Neural crest cell (in vitro differentiated cells): ENCODE data around the gene CCDC83. TPM values are rescaled to one million over a fixed set of nuclear protein-coding genes. Genes with fewer than 3 reads are reported as not detected.
"Not testable (repeated sequence)": the region's sequence is repeated elsewhere in the genome, so short reads cannot be mapped to it uniquely, and the experiment has no call there.

Experiments
- DNase-seq: peaks from one replicate; pipeline ENCODE4 v3.0.0; 2021; ENCODE audit warnings: low read depth, mixed read lengths, low spot score
- H3K27ac Mint-ChIP-seq: one replicate; pipeline ENCODE4 v1.8.0; 2021; ENCODE audit warnings: mild to moderate bottlenecking, mixed read lengths; ENCODE audit not compliant: unreplicated experiment
- H3K27me3 Mint-ChIP-seq: 2 replicates; pipeline ENCODE4 v1.8.0; 2021; ENCODE audit warnings: low read depth, mild to moderate bottlenecking, mixed read lengths
- H3K36me3 Mint-ChIP-seq: 2 replicates; pipeline ENCODE4 v1.8.0; 2021; ENCODE audit warnings: low read depth, mild to moderate bottlenecking, mixed read lengths
- H3K4me1 Mint-ChIP-seq: 2 replicates; pipeline ENCODE4 v1.8.0; 2021; ENCODE audit warnings: mixed read lengths
- H3K4me3 Mint-ChIP-seq: one replicate; pipeline ENCODE4 v1.8.0; 2021; ENCODE audit warnings: mild to moderate bottlenecking, mixed read lengths
- H3K9me3 Mint-ChIP-seq: 2 replicates; pipeline ENCODE4 v1.8.0; 2021; ENCODE audit warnings: mixed read lengths
- total RNA-seq: library from RNA; stranded (reverse); gene quantifications from 2 replicates; pipeline ENCODE4 v1.2.1, GENCODE V29; 2021
- TF ChIP-seq, protein P1 (sequence below): fragments of 200-600 bp; sonication (generic); conservative IDR thresholded peaks from 2 replicates; pipeline ENCODE4 v1.5.0; 2021; ENCODE audit warnings: antibody characterized with exemption, mild to moderate bottlenecking

The CCDC83 gene
- total RNA-seq, 1 donor from 2014 or later = not detected

DNA sequence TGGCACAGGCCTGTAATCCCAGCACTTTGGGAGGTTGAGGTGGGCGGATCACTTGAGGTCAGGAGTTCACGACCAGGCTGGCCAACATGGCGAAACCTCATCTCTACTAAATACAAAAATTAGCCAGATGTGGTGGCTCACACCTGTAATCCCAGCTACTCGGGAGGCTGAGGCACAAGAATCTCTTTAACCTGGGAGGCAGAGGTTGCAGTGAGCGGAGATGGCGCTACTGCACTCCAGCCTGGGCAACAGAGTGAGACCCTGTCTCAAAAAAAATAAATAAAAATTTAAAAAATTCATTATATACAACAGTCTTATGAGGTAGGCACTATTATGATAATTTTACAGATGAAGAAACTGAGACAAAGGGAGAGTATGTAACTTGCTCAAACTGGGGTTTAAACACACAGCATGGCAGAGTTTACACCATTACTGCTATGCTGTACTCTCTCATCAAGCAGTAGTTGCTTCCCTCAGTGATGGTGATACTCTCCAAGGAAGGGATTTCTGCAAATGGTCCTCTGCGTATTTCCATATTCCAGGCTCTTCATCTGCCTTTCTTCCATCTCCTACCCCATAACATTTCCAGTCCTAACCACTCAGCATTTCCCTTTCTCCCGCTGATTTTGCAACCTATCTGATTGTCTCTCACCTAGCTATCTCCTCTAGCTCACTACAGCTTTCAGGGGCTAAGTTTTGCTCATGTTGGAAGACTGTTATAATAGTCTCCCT lies 95.3 kb downstream of the CCDC83 start:
- H3K4me1 Mint-ChIP-seq = peaks cover 54% of the 10 kb centered on the region
- no peak overlapping the region for H3K4me3 Mint-ChIP-seq
- DNase-seq = no peak
- H3K27me3 Mint-ChIP-seq = no peaks in the 10 kb centered on the region
- no peak overlapping the region for H3K27ac Mint-ChIP-seq
- TF ChIP-seq, protein P1, sequence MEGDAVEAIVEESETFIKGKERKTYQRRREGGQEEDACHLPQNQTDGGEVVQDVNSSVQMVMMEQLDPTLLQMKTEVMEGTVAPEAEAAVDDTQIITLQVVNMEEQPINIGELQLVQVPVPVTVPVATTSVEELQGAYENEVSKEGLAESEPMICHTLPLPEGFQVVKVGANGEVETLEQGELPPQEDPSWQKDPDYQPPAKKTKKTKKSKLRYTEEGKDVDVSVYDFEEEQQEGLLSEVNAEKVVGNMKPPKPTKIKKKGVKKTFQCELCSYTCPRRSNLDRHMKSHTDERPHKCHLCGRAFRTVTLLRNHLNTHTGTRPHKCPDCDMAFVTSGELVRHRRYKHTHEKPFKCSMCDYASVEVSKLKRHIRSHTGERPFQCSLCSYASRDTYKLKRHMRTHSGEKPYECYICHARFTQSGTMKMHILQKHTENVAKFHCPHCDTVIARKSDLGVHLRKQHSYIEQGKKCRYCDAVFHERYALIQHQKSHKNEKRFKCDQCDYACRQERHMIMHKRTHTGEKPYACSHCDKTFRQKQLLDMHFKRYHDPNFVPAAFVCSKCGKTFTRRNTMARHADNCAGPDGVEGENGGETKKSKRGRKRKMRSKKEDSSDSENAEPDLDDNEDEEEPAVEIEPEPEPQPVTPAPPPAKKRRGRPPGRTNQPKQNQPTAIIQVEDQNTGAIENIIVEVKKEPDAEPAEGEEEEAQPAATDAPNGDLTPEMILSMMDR = no peak
- H3K9me3 Mint-ChIP-seq = peaks cover 7% of the 10 kb centered on the region
- H3K36me3 Mint-ChIP-seq = peaks cover 20% of the 10 kb centered on the region

DNA sequence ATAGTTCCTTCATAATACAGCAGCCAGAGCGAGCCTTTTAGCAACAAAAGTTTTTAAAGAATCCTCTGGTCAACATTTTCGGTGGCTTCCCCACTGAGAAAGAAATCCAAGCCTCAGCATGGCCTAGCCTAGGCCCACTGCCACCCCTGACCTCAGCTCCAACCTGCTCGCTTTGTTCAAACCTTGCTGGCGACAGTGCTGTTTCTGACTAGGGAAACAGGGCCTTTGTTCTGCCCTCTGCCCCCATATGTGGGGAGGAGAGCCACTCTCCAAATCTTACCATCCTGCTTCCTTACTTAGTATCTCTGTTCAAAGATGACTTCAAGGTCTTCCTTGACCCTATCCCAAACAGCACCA lies 95.8 kb downstream of the CCDC83 start:
- Mint-ChIP-seq H3K4me1 (peaks cover 53% of the 10 kb centered on the region), H3K4me3 (no peak overlapping the region), H3K36me3 (peaks cover 16% of the 10 kb centered on the region), H3K27ac (no peak overlapping the region), H3K9me3 (peaks cover 3% of the 10 kb centered on the region), H3K27me3 (no peaks in the 10 kb centered on the region)
- TF ChIP-seq, protein P1 = no peak
- no peak for DNase-seq

DNA sequence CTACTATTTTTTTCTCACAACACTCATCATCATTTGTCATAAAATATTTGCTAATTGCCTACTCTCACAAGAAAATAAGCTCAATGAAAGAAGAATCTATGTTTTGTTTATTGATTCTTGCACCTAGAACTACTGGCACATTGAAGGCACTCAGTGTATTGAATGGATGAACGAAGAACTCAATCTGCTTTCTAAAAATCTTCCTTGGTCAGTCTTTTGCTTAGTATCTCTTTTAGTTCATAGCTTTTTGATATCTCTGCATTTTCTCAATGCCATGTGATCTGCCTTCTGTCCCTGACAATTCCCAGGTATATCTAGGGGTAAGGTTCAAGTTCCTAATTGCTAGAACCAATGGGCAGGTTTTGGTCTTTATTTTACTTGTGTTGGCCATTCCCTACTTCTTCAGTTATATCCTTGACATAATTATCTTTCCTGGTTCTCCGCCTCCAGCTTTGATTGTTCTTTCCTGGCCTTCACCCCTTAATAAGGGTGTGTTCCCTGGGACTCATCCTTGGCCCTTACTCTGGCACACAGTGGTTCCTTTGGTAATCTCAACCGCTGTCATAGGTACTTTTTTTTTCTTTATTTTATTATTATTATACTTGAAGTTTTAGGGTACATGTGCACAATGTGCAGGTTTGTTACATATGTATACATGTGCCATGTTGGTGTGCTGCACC lies 96.4 kb downstream of the CCDC83 start:
- TF ChIP-seq, protein P1 = no peak

GRCh38 chr11:85952108-85952485 lies 96.9 kb downstream of the CCDC83 start:
- H3K27me3 Mint-ChIP-seq, DNase-seq, H3K4me3 Mint-ChIP-seq, H3K27ac Mint-ChIP-seq, H3K9me3 Mint-ChIP-seq: not testable (repeated sequence)
- peaks cover 20% of the 10 kb centered on the region for H3K36me3 Mint-ChIP-seq
- peaks cover 47% of the 10 kb centered on the region for H3K4me1 Mint-ChIP-seq

More for the DNA sequence above, 96.4 kb downstream of the CCDC83 start:
- Mint-ChIP-seq H3K27me3 (no peaks in the 10 kb centered on the region), H3K36me3 (peaks cover 20% of the 10 kb centered on the region), H3K4me3 (no peak overlapping the region), H3K27ac (no peak overlapping the region), H3K9me3 (peaks cover 3% of the 10 kb centered on the region), H3K4me1 (peaks cover 52% of the 10 kb centered on the region)
- no peak for DNase-seq

GRCh38 chr11:85953491-85954143 lies 98.4 kb downstream of the CCDC83 start:
- Mint-ChIP-seq H3K9me3 (peaks cover 3% of the 10 kb centered on the region), H3K36me3 (peaks cover 23% of the 10 kb centered on the region), H3K4me3 (no peak overlapping the region), H3K4me1 (peaks cover 39% of the 10 kb centered on the region), H3K27me3 (no peaks in the 10 kb centered on the region), H3K27ac (no peak overlapping the region)
- TF ChIP-seq, protein P1 = no peak
- no peak for DNase-seq

DNA sequence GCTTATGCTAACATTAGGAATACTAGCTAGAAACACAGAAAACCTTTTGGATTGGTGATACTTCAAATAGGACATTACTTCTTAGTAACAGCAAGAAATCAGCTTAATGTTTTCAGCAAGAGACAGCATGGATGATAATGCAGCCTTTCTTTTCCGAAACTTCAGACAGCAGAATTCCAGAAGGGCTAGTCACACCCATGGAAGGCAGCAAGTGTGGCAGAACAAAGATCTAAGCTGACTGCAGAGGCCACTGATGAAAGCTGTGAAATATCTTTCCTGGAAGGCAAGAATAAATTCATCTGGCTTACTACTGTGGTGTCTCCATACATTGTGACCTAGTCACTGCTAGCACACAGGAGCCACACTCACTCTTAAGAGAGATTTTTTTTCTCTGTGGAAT lies 100.3 kb downstream of the CCDC83 start:
- peak overlapping the region; percentile 24 for H3K27ac Mint-ChIP-seq
- TF ChIP-seq, protein P1 = no peak
- peaks cover 43% of the 10 kb centered on the region for H3K4me1 Mint-ChIP-seq
- DNase-seq = no peak
- H3K36me3 Mint-ChIP-seq = peaks cover 23% of the 10 kb centered on the region
- peak overlapping the region; percentile 3 for H3K4me3 Mint-ChIP-seq
- H3K27me3 Mint-ChIP-seq = no peaks in the 10 kb centered on the region
- H3K9me3 Mint-ChIP-seq = peaks cover 3% of the 10 kb centered on the region
